ENCODE measurements around the gene CAPSL.
"Not testable (repeated sequence)": the region's sequence is repeated elsewhere in the genome, so short reads cannot be mapped to it uniquely, and the experiment has no call there.

The CAPSL gene

GRCh38 chr5:35900972-35901695 is 37.3 kb downstream of the CAPSL start:
- no peak overlapping the region for H3K4me3 ChIP-seq (ENCODE audit: low read depth, low read length)
- DNase-seq (ENCODE audit: low read depth, low spot score): no peak
- in situ Hi-C loops (cut with HindIII; ENCODE audit: low sequenced_read_pairs): no loop called here
- TF ChIP-seq, protein P1, sequence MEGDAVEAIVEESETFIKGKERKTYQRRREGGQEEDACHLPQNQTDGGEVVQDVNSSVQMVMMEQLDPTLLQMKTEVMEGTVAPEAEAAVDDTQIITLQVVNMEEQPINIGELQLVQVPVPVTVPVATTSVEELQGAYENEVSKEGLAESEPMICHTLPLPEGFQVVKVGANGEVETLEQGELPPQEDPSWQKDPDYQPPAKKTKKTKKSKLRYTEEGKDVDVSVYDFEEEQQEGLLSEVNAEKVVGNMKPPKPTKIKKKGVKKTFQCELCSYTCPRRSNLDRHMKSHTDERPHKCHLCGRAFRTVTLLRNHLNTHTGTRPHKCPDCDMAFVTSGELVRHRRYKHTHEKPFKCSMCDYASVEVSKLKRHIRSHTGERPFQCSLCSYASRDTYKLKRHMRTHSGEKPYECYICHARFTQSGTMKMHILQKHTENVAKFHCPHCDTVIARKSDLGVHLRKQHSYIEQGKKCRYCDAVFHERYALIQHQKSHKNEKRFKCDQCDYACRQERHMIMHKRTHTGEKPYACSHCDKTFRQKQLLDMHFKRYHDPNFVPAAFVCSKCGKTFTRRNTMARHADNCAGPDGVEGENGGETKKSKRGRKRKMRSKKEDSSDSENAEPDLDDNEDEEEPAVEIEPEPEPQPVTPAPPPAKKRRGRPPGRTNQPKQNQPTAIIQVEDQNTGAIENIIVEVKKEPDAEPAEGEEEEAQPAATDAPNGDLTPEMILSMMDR (IDR thresholded peaks at IDR 0.05; ENCODE audit: low read depth, low read length): no peak

- TF ChIP-seq, protein P1 (IDR thresholded peaks at IDR 0.05; ENCODE audit: low read depth, low read length): no peak
- in situ Hi-C loops (cut with HindIII; ENCODE audit: low sequenced_read_pairs): no loop called here
- no peak overlapping the region for H3K4me3 ChIP-seq (ENCODE audit: low read depth, low read length)
- DNase-seq (ENCODE audit: low read depth, low spot score): no peak
Measured at GRCh38 chr5:35899800-35900199, 38.6 kb downstream of the CAPSL start.

- TF ChIP-seq, protein P1 (IDR thresholded peaks at IDR 0.05; ENCODE audit: low read depth, low read length): no peak
- no peak overlapping the region for H3K4me3 ChIP-seq (ENCODE audit: low read depth, low read length)
- no peak for DNase-seq (ENCODE audit: low read depth, low spot score)
- in situ Hi-C loops (cut with HindIII; ENCODE audit: low sequenced_read_pairs): no loop called here
Measured at GRCh38 chr5:35898952-35899660, 39.3 kb downstream of the CAPSL start.

GRCh38 chr5:35894131-35894530 is 44.3 kb downstream of the CAPSL start:
- no peak overlapping the region for H3K4me3 ChIP-seq (ENCODE audit: low read depth, low read length)
- DNase-seq (ENCODE audit: low read depth, low spot score): no peak
- TF ChIP-seq, protein P1 (IDR thresholded peaks at IDR 0.05; ENCODE audit: low read depth, low read length): no peak
- in situ Hi-C loops (cut with HindIII; ENCODE audit: low sequenced_read_pairs): no loop called here

DNA sequence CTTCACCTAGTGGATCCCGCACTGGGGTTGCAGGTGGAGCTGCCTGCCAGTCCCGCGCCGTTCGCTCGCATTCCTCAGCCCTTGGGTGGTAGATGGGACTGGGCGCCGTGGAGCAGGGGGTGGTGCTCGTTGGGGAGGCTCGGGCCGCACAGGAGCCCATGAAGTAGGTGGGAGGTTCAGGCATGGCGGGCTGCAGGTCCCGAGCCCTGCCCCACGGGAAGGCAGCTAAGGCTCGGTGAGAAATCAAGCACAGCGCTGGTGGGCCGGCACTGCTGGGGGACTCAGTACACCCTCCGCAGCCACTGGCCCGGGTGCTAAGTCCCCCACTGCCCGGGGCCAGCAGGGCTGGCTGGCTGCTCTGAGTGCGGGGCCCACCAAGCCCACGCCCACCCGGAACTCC is 45.6 kb downstream of the CAPSL start:
- in situ Hi-C loops (cut with HindIII; ENCODE audit: low sequenced_read_pairs); DNase-seq (ENCODE audit: low read depth, low spot score); H3K4me3 ChIP-seq (ENCODE audit: low read depth, low read length): not testable (repeated sequence)

- in situ Hi-C loops (cut with HindIII; ENCODE audit: low sequenced_read_pairs): no loop called here
- TF ChIP-seq, protein P1 (IDR thresholded peaks at IDR 0.05; ENCODE audit: low read depth, low read length): no peak
- DNase-seq (ENCODE audit: low read depth, low spot score): no peak
- H3K4me3 ChIP-seq (ENCODE audit: low read depth, low read length): no peak overlapping the region
Measured at GRCh38 chr5:35890021-35891020, 48.1 kb downstream of the CAPSL start.
